Measurements from ENCODE around the gene PLA2R1.
"Not testable (repeated sequence)": the region's sequence is repeated elsewhere in the genome, so short reads cannot be mapped to it uniquely, and the experiment has no call there.

Gene PLA2R1

GRCh38 chr2:160063879-160064612 lies 1.6 kb upstream of the PLA2R1 start:
- DNase-seq: no peak

DNA sequence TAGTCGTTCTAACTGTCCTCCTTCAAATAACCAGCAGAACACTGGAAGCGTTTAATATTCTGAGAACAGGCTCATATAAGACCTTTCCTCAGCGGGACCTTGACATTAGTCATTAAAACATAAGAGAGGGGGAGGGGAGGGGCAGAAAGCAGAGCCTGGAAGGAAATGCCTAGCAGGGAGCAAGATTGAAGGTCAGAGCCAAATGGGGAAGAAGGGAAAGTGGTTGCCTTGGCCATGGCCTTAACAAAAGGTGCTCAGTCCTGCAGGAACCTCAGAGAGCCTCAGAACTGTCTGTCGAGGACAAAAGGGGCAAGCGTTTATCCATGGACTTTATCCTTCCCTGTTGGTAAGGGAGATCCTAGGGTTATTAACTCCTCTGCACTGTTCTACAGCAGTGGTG lies 856 bp upstream of the PLA2R1 start:
- no peak for DNase-seq

- DNase-seq: peak in 1 of 56 donors; percentile 21
These were observed 497 bp downstream of the PLA2R1 start for GRCh38 chr2:160061944-160062291.

- DNase-seq: no peak
These were observed 882 bp downstream of the PLA2R1 start for GRCh38 chr2:160061533-160061932.

DNA sequence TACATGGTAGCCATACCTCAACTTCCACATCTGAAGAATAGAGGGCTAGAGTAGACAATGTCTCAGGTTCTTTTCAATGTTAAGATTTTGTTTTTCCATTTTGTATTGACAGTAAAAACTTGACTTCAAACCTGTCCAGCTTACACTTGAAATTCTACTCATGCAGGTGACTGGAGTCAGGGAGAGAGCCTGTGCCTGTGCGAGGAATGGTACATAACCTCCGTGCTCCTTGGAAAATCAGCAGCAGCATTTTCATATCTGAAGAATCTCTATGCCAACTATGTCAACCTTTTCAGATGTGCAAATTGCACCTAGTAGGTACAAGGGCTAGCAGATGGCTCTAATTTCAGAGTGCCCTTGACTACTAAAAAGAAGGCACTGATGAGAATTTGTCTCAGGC lies 2.1 kb downstream of the PLA2R1 start:
- DNase-seq: no peak

GRCh38 chr2:160057356-160057755 lies 5.1 kb downstream of the PLA2R1 start:
- DNase-seq: no peak

DNA sequence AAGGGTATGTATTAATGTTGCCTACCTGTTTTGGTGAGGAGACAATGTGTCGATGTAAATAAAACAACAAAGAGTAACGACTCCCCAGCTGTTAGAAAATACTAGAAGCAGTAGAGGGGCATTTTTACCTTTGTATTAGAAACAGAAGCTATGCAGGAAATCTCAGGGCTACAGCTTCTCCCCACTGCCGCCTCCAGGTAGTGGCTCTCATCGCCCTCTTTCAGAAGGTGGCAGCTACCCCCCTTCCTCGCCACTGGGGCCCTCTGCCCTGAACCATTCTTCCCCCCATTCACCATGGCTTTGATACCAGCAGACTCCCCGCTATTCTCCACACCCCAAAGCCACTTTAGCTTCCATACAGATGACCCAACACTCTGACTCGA lies 6.7 kb downstream of the PLA2R1 start:
- DNase-seq: no peak

GRCh38 chr2:160054984-160055725 lies 7.3 kb downstream of the PLA2R1 start:
- no peak for DNase-seq

- no peak for DNase-seq
These were observed 8.5 kb downstream of the PLA2R1 start for GRCh38 chr2:160053946-160054345.

- no peak for DNase-seq
These were observed 9.9 kb downstream of the PLA2R1 start for GRCh38 chr2:160052531-160052930.

GRCh38 chr2:160051371-160051800 lies 11.0 kb downstream of the PLA2R1 start:
- DNase-seq: no peak

- no peak for DNase-seq
These were observed 12.3 kb downstream of the PLA2R1 start for GRCh38 chr2:160050147-160050546.

GRCh38 chr2:160045703-160046210 lies 16.7 kb downstream of the PLA2R1 start:
- no peak for DNase-seq

DNA sequence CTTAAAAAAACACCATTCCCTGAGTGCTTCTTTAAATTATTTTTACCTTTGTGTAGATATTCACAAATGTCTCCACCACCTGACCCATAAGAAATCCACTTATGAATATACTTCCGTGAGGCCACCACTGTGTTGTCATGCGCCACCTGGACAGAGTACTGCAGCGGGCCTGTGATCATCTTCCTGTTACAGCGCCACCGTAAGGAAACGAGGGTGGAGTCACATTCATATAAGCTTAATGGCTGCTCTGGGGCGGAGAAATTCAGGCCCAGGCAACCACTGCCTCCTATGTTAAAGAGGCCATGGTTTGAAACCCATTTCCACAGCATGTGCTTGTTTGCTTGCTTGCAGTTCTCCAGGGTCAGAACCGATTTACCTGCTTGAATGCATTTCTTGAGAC lies 17.7 kb downstream of the PLA2R1 start:
- DNase-seq: no peak

GRCh38 chr2:160043265-160043664 lies 19.1 kb downstream of the PLA2R1 start:
- DNase-seq: no peak

DNA sequence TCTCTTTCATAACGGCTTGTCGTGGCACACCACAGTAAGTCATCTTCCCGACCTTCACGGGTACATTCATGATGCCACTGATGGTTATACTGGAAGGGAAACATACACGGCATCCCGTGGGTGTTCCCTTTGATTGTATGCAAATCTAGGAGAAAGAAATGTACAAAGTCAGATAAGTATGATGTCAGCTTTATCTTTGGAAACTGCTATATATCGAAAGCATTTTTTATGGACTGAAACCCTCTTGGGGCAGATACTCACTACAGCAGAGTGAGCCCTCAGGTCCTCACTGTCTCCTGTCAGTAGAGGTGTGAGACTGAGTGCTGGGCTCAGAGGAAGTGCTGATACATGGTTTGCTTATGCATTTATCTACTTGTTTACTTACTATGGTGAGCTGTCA lies 20.4 kb downstream of the PLA2R1 start:
- no peak for DNase-seq

GRCh38 chr2:160041091-160041490 lies 21.3 kb downstream of the PLA2R1 start:
- no peak for DNase-seq

- DNase-seq: no peak
These were observed 23.1 kb downstream of the PLA2R1 start for GRCh38 chr2:160039166-160039903.

DNA sequence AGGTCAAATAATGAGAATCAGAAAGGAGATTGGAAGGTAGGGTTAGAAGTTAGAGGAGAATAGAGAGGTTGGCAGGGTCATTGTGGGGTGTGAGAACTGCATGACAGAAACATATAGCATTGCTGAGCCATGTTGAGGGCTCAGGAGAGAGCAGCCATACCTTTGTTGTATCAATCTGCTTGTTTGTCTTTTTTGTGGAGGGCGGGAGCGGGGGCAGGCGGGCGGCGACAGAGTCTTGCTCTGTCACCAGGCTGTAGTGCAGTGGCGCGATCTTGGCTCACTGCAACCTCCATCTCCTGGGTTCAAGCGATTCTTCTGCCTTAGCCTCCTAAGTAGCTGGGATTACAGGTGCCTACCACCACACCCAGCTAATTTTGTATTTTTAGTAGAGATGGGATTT lies 23.8 kb downstream of the PLA2R1 start:
- not testable (repeated sequence) for DNase-seq

DNA sequence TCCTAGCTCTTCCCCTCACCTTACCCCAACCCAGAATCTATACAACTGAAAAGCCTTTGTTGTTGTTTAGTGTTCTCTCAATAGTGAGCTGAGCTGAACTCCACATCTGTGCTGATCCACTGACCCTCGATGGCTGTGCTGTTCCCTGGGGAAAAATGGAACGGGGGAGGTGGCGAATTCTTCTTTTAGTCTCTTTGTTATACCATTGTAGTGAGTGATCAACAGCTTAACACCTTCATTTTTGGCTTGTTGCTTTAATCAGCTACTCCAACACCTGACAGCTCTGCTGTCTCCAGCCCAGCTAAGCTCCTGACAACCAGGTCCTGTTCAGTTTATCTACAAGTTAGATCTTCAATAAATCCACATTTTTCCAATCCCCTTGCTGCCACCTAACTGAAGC lies 25.7 kb downstream of the PLA2R1 start:
- no peak for DNase-seq

DNA sequence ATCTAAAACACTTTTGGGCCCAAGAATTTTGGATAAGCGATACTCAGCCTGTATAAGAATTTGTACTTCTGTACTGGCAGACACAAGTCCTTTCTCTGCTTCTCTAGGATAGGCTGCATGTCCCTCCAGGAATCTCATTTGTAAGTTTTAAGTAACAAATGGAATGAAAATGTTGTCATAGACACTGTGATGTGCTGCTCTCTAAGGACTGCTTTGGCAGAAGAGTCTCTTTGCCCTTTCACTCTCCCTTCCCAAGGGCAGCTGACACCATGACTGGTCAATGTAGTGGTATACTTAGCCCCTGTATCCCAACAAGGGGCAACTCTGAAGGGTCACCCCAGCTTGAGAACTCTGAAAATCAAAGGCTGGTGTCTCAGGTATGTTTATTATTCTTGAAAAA lies 27.3 kb downstream of the PLA2R1 start:
- DNase-seq: no peak

GRCh38 chr2:160034396-160034795 lies 28.0 kb downstream of the PLA2R1 start:
- DNase-seq: no peak
